GM12878 (cell line): ENCODE results near the gene NPY4R. TPM values are rescaled to one million over a fixed set of nuclear protein-coding genes. Genes with fewer than 3 reads are reported as not detected.

Source experiments
- ATAC-seq: fragments of 200-7000 bp; cut with Tn5 transposase; 3 replicates; pipeline ENCODE4 v1.9.1; 2020; ENCODE audit warnings: mild to moderate bottlenecking, moderate library complexity
- BruUV-seq: library from RNA; stranded (reverse); fragments of 400-500 nt; replicated peaks from 2 replicates; lab custom pipeline; 2021; lab: Mats Ljungman, UMichigan
- CTCF ChIA-PET: fragments of 300-600 bp; sonication (Branson Sonifier 250); formaldehyde crosslinking; extraction: SDS; loops from one replicate; lab custom pipeline; 2021; ENCODE audit warnings: inconsistent platforms; lab: Yijun Ruan, JAX
- POLR2A ChIA-PET: fragments of 350-600 bp; formaldehyde crosslinking; extraction: SDS; loops from one replicate; lab custom pipeline; 2021; ENCODE audit warnings: inconsistent platforms; lab: Charles Lee
- RAD21 ChIA-PET: fragments of 300-600 bp; sonication (Branson Sonifier 250); formaldehyde crosslinking; loops from one replicate; lab custom pipeline; 2023; ENCODE audit warnings: antibody characterized with exemption; ENCODE audit not compliant: unreplicated experiment; lab: Charles Lee
- SMC1A ChIA-PET: fragments of 300-600 bp; sonication (Branson Sonifier 250); formaldehyde crosslinking; loops from one replicate; lab custom pipeline; 2023; ENCODE audit not compliant: unreplicated experiment, uncharacterized antibody; lab: Charles Lee
- DNase-seq: peaks from one replicate; pipeline ENCODE4 v3.0.0-alpha.2; 2011; ENCODE audit warnings: low read depth, low spot score
- FAIRE-seq: peaks from 3 replicates; lab custom pipeline; 2011; peaks lifted over from hg19 to GRCh38; lab: Jason Lieb, UNC
- H2AFZ ChIP-seq: 2 replicates; pipeline ENCODE4 v1.6.0; 2011; ENCODE audit warnings: low read depth, low read length, control low read depth; ENCODE audit not compliant: control insufficient read depth
- H3K27ac ChIP-seq: 2 replicates; pipeline ENCODE4 v1.5.1; 2011; ENCODE audit warnings: control low read depth; ENCODE audit not compliant: control insufficient read depth, insufficient read depth
- H3K27me3 ChIP-seq, 2 experiments: replicated peaks in 1 of 2; 2 replicates each; pipeline versions ENCODE4 v1.6.0 to v1.6.1; 2011; ENCODE audit warnings: low read length in 1 of 2; ENCODE audit not compliant: control insufficient read depth in 2 of 2, insufficient read depth in 2 of 2
- H3K36me3 ChIP-seq, 2 experiments: 2 replicates each; pipeline ENCODE4 v1.5.1; 2011; ENCODE audit warnings: low read length in 1 of 2; ENCODE audit not compliant: control insufficient read depth in 2 of 2, insufficient read depth in 2 of 2
- H3K4me1 ChIP-seq: 2 replicates; pipeline ENCODE4 v1.6.1; 2011; ENCODE audit warnings: mild to moderate bottlenecking, low read length, moderate library complexity, mixed read lengths; ENCODE audit not compliant: control insufficient read depth, insufficient read depth
- H3K4me2 ChIP-seq: 2 replicates; pipeline ENCODE4 v1.6.0; 2011; ENCODE audit warnings: control low read depth; ENCODE audit not compliant: control insufficient read depth, insufficient read depth
- H3K4me3 ChIP-seq: fragments of 200-600 bp; sonication (generic); 2 replicates; pipeline ENCODE4 v1.5.1; 2016
- H3K79me2 ChIP-seq: 2 replicates; pipeline ENCODE4 v1.6.0; 2011; ENCODE audit warnings: low read length; ENCODE audit not compliant: control insufficient read depth, insufficient read depth
- H3K9ac ChIP-seq: 2 replicates; pipeline ENCODE4 v1.8.0; 2011; ENCODE audit warnings: low read length, control low read depth, mixed read lengths; ENCODE audit not compliant: control insufficient read depth, insufficient read depth
- H3K9me3 ChIP-seq: replicated peaks from 3 replicates; pipeline ENCODE4 v1.5.1; 2011; ENCODE audit warnings: mild to moderate bottlenecking, low read length; ENCODE audit not compliant: control insufficient read depth, insufficient read depth
- H4K20me1 ChIP-seq: 2 replicates; pipeline ENCODE4 v1.6.0; 2011; ENCODE audit not compliant: control insufficient read depth, insufficient read depth
- ATF3 ChIP-seq: IDR thresholded peaks from 2 replicates; pipeline ENCODE4 v1.6.1; 2011; ENCODE audit warnings: low read depth, mild to moderate bottlenecking, low read length, moderate library complexity, borderline replicate concordance; ENCODE audit errors: extremely low read depth
- CBX5 ChIP-seq: sonication (generic); IDR thresholded peaks from 2 replicates; pipeline ENCODE4 v1.6.1; 2016; ENCODE audit warnings: low read depth, moderate library complexity, mild to moderate bottlenecking, inconsistent platforms
- CREB1 ChIP-seq: IDR thresholded peaks from 2 replicates; pipeline ENCODE4 v1.6.1; 2012; ENCODE audit warnings: low read depth, mild to moderate bottlenecking, inconsistent platforms
- CREM ChIP-seq: IDR thresholded peaks from 2 replicates; pipeline ENCODE4 v1.6.1; 2014; ENCODE audit warnings: antibody characterized with exemption, low read depth
- EP300 ChIP-seq, 2 experiments: fragments of 150-350 bp in 1 of 2; IDR thresholded peaks; 2 replicates each; pipeline ENCODE4 v1.6.1; 2011 to 2012; ENCODE audit warnings: low read depth in 2 of 2, low read length in 2 of 2, borderline replicate concordance in 1 of 2, improper control_type of control experiment in 1 of 2, inconsistent platforms in 1 of 2; ENCODE audit not compliant: control insufficient read depth in 1 of 2
- FOXK2 ChIP-seq: fragments of 450-650 bp; IDR thresholded peaks from 2 replicates; pipeline ENCODE4 v1.6.1; 2017; ENCODE audit warnings: mild to moderate bottlenecking, moderate library complexity
- GABPA ChIP-seq: IDR thresholded peaks from 2 replicates; pipeline ENCODE4 v1.6.1; 2014; ENCODE audit warnings: antibody characterized with exemption, low read depth, mild to moderate bottlenecking, inconsistent platforms
- JUNB ChIP-seq: IDR thresholded peaks from 2 replicates; pipeline ENCODE4 v1.6.1; 2016; ENCODE audit warnings: antibody characterized with exemption, mild to moderate bottlenecking
- KAT2A ChIP-seq: conservative IDR thresholded peaks from 2 replicates; pipeline ENCODE4 v1.6.1; 2011; ENCODE audit warnings: low read depth, low read length; ENCODE audit not compliant: control insufficient read depth
- MAX ChIP-seq: IDR thresholded peaks from 2 replicates; pipeline ENCODE4 v1.6.1; 2012; ENCODE audit warnings: low read depth, low read length, improper control_type of control experiment
- MEF2B ChIP-seq: fragments of 450-650 bp; IDR thresholded peaks from 2 replicates; pipeline ENCODE4 v1.6.1; 2018; ENCODE audit warnings: mild to moderate bottlenecking, moderate library complexity; ENCODE audit not compliant: partially characterized antibody, poor library complexity, severe bottlenecking
- POLR2AphosphoS2 ChIP-seq: IDR thresholded peaks from 2 replicates; pipeline ENCODE4 v1.6.1; 2011; ENCODE audit warnings: low read depth, mild to moderate bottlenecking, low read length, improper control_type of control experiment, moderate library complexity
- STAT3 ChIP-seq: IDR thresholded peaks from 2 replicates; pipeline ENCODE4 v1.6.1; 2011; ENCODE audit warnings: low read depth, low read length, improper control_type of control experiment
- SUZ12 ChIP-seq: fragments of 200-600 bp; sonication (generic); IDR thresholded peaks from one replicate; pipeline ENCODE4 v1.6.1; 2018; ENCODE audit warnings: antibody characterized with exemption, mild to moderate bottlenecking; ENCODE audit not compliant: unreplicated experiment
- YY1 ChIP-seq: IDR thresholded peaks from 2 replicates; pipeline ENCODE4 v1.6.1; 2011; ENCODE audit warnings: low read depth, mild to moderate bottlenecking, low read length
- ZNF24 ChIP-seq: fragments of 450-650 bp; IDR thresholded peaks from 2 replicates; pipeline ENCODE4 v1.6.1; 2017; ENCODE audit warnings: antibody characterized with exemption, mild to moderate bottlenecking
- ZNF592 ChIP-seq: fragments of 450-650 bp; IDR thresholded peaks from 2 replicates; pipeline ENCODE4 v1.6.1; 2017; ENCODE audit warnings: mild to moderate bottlenecking, moderate library complexity
- ZZZ3 ChIP-seq: IDR thresholded peaks from 2 replicates; pipeline ENCODE4 v1.6.1; 2011; ENCODE audit warnings: low read depth; ENCODE audit not compliant: control insufficient read depth, insufficient read length
- WGBS: methylation state at CpG from one replicate; pipeline ENCODE4 v1.1.6; 2016; ENCODE audit warnings: low lambda C conversion rate; ENCODE audit not compliant: insufficient replicate concordance, insufficient coverage; ENCODE audit errors: missing lambda C conversion rate; 5-methylcytosine and 5-hydroxymethylcytosine counted together
- in situ Hi-C: fragments of 300-500 bp; cut with MboI; formaldehyde crosslinking; loops from 9 replicates; pipeline ENCODE4 v1.14.3; 2018; ENCODE audit warnings: mixed read lengths
- intact Hi-C: fragments of 100-400 bp; cut with micrococcal nuclease; formaldehyde crosslinking; loops from one replicate; pipeline ENCODE4 v1.14.2; 2022; ENCODE audit not compliant: unreplicated experiment
- polyA plus RNA-seq, 11 experiments: library from polyadenylated mRNA; depleted of rRNA in 4 of 11; unstranded in 6 of 11; stranded (reverse) in 5 of 11; fragments of >200 nt; fragmentation: Nextera tagmentation in 4 of 11; fragmentation: Illumina TruSeq in 1 of 11; extraction: Ambion mirVana in 4 of 11; extraction: Trizol in 1 of 11; gene quantifications; 1 replicate in 1 of 11; 2 replicates in 10 of 11; pipeline versions ENCODE4 v1.2.1 to v1.2.3, GENCODE V29; 2011 to 2016; ENCODE audit warnings: inconsistent platforms in 2 of 11, missing spikeins in 2 of 11, low read depth in 1 of 11
- total RNA-seq, 4 experiments: library from RNA; depleted of rRNA in 3 of 4; stranded (reverse); fragments of >200 nt in 3 of 4; fragmentation: Illumina TruSeq in 1 of 4; extraction: Trizol in 1 of 4; gene quantifications; 2 replicates each; pipeline versions ENCODE4 v1.2.1 to v1.2.3, GENCODE V29; 2013 to 2021

Gene NPY4R
- total and polyA plus RNA-seq, 10 of the 15 experiments (the other 5 are each of a cell fraction or from before 2014, with no cell fraction given), result not detected

GRCh38 chr10:46514431-46514861, 48.7 kb upstream of the NPY4R start:
- ChIA-PET RAD21 (no interaction called here), SMC1A (no interaction called here), POLR2A (no interaction called here), CTCF (no interaction called here)
- no TSS peak for BruUV-seq
- FAIRE-seq (no peak), DNase-seq (no peak), ATAC-seq (no peak)
- H3K79me2 ChIP-seq, result no peaks in the 10 kb centered on the region
- H3K27me3 ChIP-seq, result 0 out of 4 replicates have a peak, but pooled peaks cover 0 to 1% of the 10 kb centered on the region in 2 experiments
- H3K36me3 ChIP-seq, result no peaks in the 10 kb centered on the region
- no peaks in the 10 kb centered on the region for H3K4me1 ChIP-seq
- H3K9ac ChIP-seq, result no peak overlapping the region
- no peak overlapping the region for H3K4me2 ChIP-seq
- intact Hi-C loops (no loop called here), in situ Hi-C loops (no loop called here)
- H3K27ac ChIP-seq, result no peak overlapping the region
- no peaks in the 10 kb centered on the region for H4K20me1 ChIP-seq
- no peak overlapping the region for H2AFZ ChIP-seq
- 50% methylated on average over 6 of the region's 6 CpGs for WGBS
- H3K4me3 ChIP-seq, result no peak overlapping the region
- no peaks in the 10 kb centered on the region for H3K9me3 ChIP-seq
- TF ChIP-seq ZZZ3 (no peak), STAT3 (no peak), POLR2AphosphoS2 (no peak), CREB1 (no peak), MAX (no peak), KAT2A (no peak), ATF3 (no peak), MEF2B (no peak), SUZ12 (no peak), ZNF592 (no peak), GABPA (no peak), EP300 (IDR thresholded peaks at IDR 0.05; ENCODE audit: borderline replicate concordance in 1 of 2, control insufficient read depth in 1 of 2, low read depth in 2 of 2, low read length in 2 of 2) (no peak), YY1 (no peak), JUNB (no peak), ZNF24 (no peak), CBX5 (no peak), CREM (no peak), FOXK2 (no peak)
